NCI-H2171 (cell line): ENCODE measurements around the gene KIF4A.
"Not testable (repeated sequence)": the region's sequence is repeated elsewhere in the genome, so short reads cannot be mapped to it uniquely, and the experiment has no call there.

Experiments
- DNase-seq: peaks from one replicate; lab custom pipeline; 2025; lab: John Stamatoyannopoulos, UW

The KIF4A gene

DNA sequence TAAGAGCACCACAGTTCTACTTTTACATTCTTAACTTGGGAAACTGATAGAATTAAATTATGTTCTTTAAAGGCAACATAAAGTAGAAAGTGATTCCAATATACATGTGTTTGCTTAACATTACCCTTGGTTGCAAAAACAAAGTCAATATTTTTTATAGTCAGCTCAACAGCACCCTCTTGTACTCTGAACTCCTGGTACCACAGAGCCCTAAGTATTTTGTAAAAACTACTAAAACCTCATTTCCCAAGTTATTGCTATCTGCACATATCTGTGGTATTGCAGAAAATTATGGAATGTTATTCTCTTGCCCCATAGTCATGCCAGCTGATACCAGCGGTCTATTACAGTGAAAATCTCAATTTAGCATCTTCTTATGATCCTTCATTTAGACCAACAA lies 2.9 kb downstream of the KIF4A start:
- no peak for DNase-seq

DNA sequence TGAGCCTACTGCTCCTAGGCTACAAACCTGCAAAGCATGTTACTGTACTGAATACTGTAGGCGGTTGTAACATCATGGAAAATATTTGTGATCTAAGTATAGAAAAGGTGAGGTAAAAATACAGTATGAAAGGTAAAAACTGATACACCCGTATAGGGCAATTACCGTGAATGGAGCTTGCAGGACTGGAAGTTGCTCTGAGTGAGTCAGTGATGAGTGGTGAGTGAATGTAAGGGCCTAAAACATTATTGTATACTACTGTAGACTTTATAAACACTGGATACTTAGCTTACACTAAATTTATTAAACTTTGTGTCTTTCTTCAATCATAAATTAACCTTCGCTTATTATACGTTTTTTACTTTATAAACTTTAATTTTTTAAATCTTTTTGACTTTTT lies 3.7 kb downstream of the KIF4A start:
- DNase-seq, result no peak

- no peak for DNase-seq
Measured at GRCh38 chrX:70301716-70302115, 11.8 kb downstream of the KIF4A start.

DNA sequence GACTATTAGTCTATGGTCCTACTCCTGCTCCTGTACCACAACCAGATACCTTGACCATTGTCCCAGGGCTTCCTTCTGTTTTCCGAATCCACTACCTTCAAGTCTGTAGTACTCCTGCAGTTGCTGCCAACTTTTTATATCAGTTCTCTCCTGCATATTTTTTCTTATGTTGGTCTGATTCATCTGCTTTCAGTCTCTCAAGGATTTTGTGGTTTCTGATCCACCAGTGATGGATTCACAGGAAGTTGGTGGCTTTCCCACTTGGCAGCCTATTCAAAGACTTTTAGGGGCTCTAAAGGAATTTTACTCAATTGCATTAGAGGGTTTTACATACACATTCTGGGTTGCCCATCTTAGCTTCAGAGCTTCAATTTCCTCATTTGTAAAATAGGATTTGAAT lies 23.6 kb downstream of the KIF4A start:
- DNase-seq, result no peak

DNA sequence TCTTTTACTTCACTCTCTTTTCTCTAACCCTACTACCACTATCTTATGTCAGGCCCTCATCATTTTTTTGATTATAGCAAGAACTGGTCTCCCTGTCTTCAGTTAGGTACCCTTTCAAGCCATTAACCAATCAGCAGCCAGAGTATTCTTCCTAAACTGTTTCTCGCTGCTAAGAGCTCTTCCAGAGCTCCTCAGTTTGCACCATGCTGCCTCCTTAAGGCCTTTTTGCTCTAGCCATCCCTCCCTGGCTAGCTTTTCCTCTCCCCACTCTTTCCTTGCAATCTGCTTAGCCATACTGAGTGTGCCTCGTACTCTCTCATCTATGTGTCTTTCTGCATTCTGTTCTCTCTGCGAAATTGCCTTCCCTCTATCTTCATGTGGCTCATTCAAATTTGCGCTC lies 32.9 kb downstream of the KIF4A start:
- no peak for DNase-seq

DNA sequence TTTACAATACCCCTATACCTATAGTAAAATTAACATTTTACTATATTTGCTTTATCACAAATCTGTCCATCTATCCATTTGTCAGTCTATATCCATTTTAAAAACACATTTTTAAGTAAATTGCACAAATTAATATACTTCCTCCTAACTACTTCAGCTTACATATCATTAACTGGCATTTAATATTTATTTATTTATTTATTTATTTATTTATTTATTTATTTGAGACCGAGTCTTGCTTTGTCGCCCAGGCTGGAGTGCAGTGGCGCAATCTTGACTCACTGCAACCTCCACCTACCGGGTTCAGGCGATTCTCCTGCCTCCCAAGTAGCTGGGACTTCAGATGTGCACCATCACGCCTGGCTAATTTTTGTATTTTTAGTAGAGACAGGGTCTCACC lies 33.7 kb downstream of the KIF4A start:
- DNase-seq, result not testable (repeated sequence)

- DNase-seq, result no peak
Measured at GRCh38 chrX:70324326-70324725, 34.4 kb downstream of the KIF4A start.

- no peak for DNase-seq
Measured at GRCh38 chrX:70331161-70331560, 41.3 kb downstream of the KIF4A start.

- no peak for DNase-seq
Measured at GRCh38 chrX:70332600-70332999, 42.7 kb downstream of the KIF4A start.

- DNase-seq, result no peak
Measured at GRCh38 chrX:70336767-70337166, 46.9 kb downstream of the KIF4A start.

DNA sequence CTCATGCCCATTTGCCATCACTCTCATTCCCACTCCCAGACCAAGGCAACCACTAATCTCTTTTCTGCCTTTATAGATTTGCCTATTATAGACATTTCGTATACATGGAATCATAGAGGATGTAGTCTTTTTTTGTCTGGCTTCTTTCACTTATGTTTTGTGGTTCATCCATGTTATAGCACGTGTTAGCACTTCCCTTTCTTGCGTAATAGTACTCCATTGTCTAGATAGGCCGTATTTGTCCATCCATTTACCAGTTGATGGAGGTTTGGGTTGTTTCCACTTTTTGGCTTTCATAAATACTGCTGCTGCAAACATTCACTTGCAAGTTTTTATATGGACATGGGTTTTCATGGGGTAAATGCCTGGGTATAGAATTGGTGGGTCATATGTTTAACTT lies 48.4 kb downstream of the KIF4A start:
- no peak for DNase-seq

DNA sequence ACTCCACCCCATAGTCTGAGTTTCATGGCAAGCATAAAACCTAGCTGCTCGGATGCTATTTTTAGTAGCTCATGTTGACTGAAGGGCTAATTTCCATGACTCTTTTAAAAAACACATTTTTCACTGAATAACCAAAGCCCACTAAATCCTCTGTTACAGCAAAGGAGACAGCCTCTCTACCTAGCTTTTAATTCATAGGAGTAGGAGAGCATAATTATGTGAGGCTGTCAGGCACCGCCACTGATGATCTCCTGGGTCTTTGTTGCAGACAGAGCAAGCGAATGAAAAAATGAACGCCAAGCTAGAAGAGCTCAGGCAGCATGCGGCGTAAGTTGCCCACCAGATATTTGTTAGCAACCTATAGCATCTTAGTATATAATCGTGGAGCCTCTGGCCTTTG lies 53.5 kb downstream of the KIF4A start:
- no peak for DNase-seq

GRCh38 chrX:70346418-70347070 lies 56.6 kb downstream of the KIF4A start:
- DNase-seq, result no peak

DNA sequence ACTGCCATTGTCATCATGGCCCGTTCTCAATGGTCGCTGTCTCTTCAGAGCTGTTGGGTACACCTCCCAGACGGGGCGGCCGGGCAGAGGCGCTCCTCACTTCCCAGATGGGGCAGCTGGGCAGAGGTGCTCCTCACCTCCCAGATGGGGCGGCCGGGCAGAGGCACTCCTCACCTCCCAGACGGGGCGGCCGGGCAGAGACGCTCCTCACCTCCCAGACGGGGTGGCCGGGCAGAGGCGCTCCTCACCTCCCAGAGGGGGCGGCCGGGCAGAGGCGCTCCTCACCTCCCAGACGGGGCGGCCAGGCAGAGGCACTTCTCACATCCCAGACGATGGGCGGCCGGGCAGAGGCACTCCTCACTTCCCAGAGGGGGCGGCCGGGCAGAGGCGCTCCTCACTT lies 58.9 kb downstream of the KIF4A start:
- DNase-seq, result not testable (repeated sequence)

GRCh38 chrX:70349367-70350125 lies 59.6 kb downstream of the KIF4A start:
- DNase-seq, result not testable (repeated sequence)

DNA sequence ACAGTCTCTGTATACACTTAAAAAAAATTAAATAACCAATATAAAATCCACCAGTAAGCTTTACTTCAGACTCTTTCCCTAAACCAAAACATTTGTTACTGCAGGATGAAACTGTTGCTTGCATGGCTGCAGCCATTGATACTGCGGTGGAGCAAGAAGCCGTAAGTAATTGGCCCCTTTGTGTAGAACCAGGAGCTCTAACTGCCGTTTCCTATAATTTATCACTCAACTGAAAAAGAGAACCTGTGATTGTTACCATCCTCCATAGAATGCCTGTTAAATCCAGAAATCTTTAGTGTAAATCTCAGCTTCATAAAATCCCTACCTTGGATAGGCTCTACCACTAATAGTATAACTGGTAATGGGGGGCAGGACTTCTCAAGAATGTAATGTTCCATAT lies 62.6 kb downstream of the KIF4A start:
- no peak for DNase-seq

DNA sequence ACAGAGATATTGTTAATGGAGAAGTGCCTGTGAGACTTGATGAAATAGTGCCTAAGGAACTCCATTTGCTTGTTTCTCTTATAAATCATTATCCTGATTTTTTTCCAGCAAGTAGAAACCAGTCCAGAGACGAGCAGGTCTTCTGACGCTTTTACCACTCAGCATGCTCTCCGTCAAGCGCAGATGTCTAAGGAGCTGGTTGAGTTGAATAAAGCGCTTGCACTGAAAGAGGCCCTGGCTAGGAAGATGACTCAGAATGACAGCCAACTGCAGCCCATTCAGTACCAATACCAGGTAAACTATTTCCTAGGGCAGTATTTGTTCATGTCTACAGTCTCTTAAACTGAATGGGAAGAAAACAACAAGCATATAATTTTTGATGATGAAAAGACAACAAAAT lies 63.6 kb downstream of the KIF4A start:
- no peak for DNase-seq

DNA sequence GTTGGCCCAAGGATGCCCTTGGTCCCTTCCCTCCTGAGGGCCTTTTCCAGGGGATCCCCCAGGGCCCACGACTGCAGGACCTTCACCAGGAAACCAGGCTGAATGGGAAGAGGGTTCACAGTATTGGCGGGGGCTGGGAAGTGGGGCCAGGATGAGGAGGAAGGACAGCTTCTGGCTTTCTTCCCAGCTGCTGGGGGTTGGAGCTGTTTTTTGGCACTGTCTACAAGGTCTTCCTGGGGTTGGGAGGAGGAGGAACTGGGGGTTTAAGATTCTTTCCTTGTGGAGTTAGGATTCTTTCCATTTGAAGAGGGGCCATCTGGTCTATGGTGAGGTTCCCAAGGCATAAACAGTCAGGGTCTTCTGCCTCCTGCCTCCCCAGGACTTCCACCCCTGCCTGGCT lies 64.8 kb downstream of the KIF4A start:
- DNase-seq, result no peak

DNA sequence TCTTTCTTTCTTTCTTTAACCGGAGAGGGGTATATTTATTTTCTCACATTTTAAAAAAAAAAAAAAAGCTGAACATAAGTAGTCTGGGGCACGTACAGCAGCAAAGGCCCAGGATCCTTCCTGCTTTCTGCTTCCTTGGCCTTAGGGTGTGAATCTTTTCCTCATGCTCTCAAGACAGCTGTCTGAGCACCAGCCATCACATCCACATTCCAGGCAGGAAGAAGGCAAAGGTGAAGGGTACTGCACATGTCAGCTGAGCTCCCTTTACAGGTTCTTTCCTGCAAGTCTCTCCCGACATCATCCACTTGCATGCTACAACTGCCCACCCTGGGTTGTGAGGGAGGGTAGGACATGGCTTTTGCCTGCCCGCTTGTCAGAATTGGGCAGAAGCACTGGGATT lies 69.6 kb downstream of the KIF4A start:
- DNase-seq, result no peak

GRCh38 chrX:70360366-70360765 lies 70.5 kb downstream of the KIF4A start:
- DNase-seq, result no peak

DNA sequence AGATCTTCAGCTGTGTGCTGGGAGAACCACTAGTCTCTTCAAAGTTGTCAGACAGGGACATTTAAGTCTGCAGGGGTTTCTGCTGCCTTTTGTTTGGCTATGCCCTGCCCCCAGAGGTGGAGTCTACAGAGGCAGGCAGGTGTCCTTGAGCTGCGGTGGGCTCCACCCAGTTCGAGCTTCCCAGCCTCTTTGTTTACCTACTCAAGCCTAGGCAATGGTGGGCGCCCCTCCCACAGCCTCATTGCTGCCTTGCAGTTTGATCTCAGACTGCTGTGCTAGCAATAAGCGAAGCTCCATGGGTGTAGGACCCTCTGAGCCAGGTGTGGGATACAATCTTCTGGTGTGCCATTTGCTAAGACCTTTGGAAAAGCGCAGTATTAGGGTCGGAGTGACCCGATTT lies 78.8 kb downstream of the KIF4A start:
- DNase-seq, result not testable (repeated sequence)

DNA sequence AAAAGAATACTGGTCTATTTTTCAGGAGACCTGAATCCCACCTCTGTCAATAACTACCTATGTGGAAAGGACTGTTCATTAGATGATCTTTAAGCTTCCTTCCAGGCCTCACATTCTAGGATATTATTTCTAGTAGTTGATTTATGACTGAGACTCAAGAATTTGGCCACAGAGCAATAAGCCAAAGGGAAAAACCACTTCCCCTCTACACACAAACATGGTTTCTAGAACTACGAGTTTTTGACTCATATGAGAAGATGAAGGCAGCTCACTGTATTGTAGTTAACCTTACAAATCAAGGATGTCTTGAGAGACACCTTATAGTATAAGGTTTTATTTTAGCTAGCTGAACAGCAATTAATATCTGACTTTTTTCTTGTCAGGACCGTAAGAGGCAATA lies 96.3 kb downstream of the KIF4A start:
- DNase-seq, result no peak

DNA sequence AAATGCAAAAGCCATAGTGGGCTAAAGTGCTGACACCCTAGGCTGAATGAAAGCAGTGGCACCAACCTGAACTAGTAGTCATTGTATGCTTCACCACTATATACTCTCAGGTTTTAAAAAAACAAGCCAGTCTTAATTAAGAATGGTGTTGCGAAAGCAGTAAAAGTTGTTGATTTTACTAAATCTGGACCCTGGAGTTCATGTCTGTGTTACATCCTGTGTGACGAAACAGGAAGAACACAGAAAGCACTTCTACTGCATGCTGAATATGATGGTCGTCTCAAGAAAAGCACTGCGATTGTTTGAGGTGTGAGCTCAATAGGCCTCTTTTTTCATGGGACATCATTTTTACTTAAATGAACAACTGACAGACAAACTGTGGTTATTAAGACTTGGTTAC lies 109.0 kb downstream of the KIF4A start:
- no peak for DNase-seq

GRCh38 chrX:70400181-70400580 lies 110.3 kb downstream of the KIF4A start:
- not testable (repeated sequence) for DNase-seq
